Neutrophil (primary cell): ENCODE data around the gene KIAA1671.

Experiments used
- H3K27ac ChIP-seq: fragments of 200-600 bp; sonication (generic); 2 replicates; pipeline ENCODE4 v1.5.1; 2016; ENCODE audit warnings: mild to moderate bottlenecking, moderate library complexity
- H3K27me3 ChIP-seq: fragments of 200-600 bp; sonication (generic); 2 replicates; pipeline ENCODE4 v1.6.0; 2016; ENCODE audit warnings: mild to moderate bottlenecking
- H3K36me3 ChIP-seq: fragments of 200-600 bp; sonication (generic); 2 replicates; pipeline ENCODE4 v1.5.1; 2017
- H3K4me1 ChIP-seq, 2 experiments: fragments of 200-600 bp in 1 of 2; sonication (generic) in 1 of 2; 1 replicate in 1 of 2; 2 replicates in 1 of 2; pipeline versions ENCODE4 v1.5.1 to v1.6.1; 2013 to 2016; ENCODE audit warnings: low read depth in 1 of 2, low read length in 1 of 2, mild to moderate bottlenecking in 1 of 2, moderate library complexity in 1 of 2; ENCODE audit not compliant: control insufficient read depth in 1 of 2, insufficient read depth in 1 of 2
- H3K4me3 ChIP-seq, 2 experiments: fragments of 200-600 bp in 1 of 2; sonication (generic) in 1 of 2; 1 replicate in 1 of 2; 2 replicates in 1 of 2; pipeline ENCODE4 v1.5.1; 2013 to 2016; ENCODE audit warnings: low read depth in 1 of 2, low read length in 1 of 2, mild to moderate bottlenecking in 1 of 2, moderate library complexity in 1 of 2
- H3K9me3 ChIP-seq: fragments of 200-600 bp; sonication (generic); 2 replicates; pipeline ENCODE4 v1.5.1; 2016
- TF ChIP-seq, protein P1 (sequence below): fragments of 200-600 bp; sonication (generic); IDR thresholded peaks from 2 replicates; pipeline ENCODE4 v1.5.1; 2016; ENCODE audit warnings: antibody characterized with exemption

Gene KIAA1671

DNA sequence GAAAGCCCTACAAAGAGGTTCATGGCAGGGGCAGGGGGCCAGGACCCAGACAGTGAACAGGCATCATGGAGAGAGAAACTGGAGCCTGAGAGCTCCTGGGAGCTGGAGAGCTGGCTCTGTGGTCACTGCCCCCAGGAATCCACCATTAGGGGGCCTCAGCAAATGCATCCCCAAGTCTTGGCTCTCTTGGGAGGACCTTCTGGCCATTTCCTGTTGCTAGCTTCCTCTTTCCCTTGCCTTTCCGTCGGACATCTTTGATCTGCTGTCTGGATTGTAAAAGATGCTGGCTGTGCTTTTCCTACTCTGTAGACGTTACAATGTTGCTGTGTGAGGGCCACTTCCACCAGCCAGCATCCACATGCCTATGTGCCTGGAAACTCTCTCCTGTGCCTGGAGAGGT lies 259.8 kb downstream of the KIAA1671 start:
- TF ChIP-seq, protein P1, sequence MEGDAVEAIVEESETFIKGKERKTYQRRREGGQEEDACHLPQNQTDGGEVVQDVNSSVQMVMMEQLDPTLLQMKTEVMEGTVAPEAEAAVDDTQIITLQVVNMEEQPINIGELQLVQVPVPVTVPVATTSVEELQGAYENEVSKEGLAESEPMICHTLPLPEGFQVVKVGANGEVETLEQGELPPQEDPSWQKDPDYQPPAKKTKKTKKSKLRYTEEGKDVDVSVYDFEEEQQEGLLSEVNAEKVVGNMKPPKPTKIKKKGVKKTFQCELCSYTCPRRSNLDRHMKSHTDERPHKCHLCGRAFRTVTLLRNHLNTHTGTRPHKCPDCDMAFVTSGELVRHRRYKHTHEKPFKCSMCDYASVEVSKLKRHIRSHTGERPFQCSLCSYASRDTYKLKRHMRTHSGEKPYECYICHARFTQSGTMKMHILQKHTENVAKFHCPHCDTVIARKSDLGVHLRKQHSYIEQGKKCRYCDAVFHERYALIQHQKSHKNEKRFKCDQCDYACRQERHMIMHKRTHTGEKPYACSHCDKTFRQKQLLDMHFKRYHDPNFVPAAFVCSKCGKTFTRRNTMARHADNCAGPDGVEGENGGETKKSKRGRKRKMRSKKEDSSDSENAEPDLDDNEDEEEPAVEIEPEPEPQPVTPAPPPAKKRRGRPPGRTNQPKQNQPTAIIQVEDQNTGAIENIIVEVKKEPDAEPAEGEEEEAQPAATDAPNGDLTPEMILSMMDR, result no peak
- Histone ChIP-seq H3K27ac (no peak overlapping the region), H3K27me3 (no peaks in the 10 kb centered on the region), H3K36me3 (no peaks in the 10 kb centered on the region), H3K4me1 (no peaks in the 10 kb centered on the region), H3K4me3 (no peak overlapping the region), H3K9me3 (no peaks in the 10 kb centered on the region)

DNA sequence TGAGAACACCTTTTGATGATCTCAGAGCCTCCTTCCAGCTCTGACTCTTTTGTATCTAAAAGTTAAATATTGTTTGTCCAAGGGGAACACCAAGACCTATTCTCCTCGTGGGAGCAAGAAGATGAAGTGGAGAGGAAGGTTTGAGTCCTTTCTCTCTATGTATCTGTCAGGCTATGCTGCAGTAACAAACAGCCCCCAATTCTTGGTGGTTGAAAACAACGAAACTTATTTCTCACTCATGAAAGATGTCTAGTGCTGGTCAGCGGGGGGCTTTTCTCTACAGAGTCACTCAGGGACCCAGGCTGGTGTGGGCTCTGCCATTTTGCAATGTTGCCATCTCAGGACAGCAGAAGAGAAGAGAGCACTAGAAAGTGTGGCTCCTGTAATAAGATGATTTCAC lies 260.7 kb downstream of the KIAA1671 start:
- no peak overlapping the region for H3K27ac ChIP-seq
- TF ChIP-seq, protein P1, result no peak
- H3K36me3 ChIP-seq, result no peaks in the 10 kb centered on the region
- H3K4me3 ChIP-seq, result no peak overlapping the region
- H3K9me3 ChIP-seq, result no peaks in the 10 kb centered on the region
- H3K4me1 ChIP-seq, result no peaks in the 10 kb centered on the region
- no peaks in the 10 kb centered on the region for H3K27me3 ChIP-seq

DNA sequence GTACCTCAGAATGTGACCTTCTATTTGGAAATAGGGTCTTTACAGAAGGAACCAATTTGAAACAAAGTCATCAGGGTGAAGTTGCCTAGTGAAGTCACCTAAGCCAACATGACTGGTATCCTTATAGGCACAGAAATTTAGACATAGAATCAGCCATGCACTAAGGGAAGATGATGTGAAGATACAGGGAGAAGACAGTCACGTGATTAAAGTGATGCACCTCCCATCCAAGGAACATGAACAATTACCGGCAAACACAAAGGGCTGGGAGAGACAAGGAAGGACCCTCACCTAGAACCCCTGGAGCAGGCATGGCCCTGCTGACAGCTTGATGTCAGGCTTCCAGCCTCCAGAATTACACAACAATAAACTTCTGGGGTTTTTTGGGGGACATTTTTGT lies 263.7 kb downstream of the KIAA1671 start:
- H3K4me1 ChIP-seq, result no peaks in the 10 kb centered on the region

DNA sequence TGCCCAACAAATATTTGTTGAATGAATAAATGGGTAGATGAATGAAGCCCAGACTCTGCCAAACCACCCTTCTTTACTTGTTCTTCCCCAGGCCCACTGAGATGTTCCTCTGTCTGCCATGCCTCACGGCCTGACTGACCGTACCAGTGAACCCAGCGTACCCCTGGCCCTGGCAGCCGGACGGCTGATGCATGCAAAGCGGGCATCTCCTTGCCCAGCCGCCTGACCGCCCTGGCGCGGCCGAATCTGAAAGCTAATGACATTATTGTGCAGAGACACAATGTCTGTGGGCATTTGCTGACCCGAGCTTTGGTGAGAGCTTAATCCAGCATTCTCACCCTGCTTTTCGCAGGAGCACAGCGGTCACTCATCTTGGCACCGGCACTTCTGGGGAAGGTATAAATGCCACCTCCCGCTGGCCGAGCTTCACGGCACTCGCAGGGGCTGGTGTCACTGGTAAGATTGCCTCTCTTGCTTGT lies 266.7 kb downstream of the KIAA1671 start, which contains the start of gene CRYBB2:
Gene CRYBB2 (plus strand): TSS at position 429 of the 479 bp plus-strand sequence. CDS start 1,791 bp downstream, outside the sequence.
- H3K27ac ChIP-seq, result no peak within 1 kb of the TSS

More for the DNA sequence above, 263.7 kb downstream of the KIAA1671 start:
- Histone ChIP-seq H3K27ac (no peak overlapping the region), H3K36me3 (no peaks in the 10 kb centered on the region), H3K9me3 (no peaks in the 10 kb centered on the region), H3K4me3 (no peak overlapping the region), H3K27me3 (peaks cover 23% of the 10 kb centered on the region)
- TF ChIP-seq, protein P1, result no peak

DNA sequence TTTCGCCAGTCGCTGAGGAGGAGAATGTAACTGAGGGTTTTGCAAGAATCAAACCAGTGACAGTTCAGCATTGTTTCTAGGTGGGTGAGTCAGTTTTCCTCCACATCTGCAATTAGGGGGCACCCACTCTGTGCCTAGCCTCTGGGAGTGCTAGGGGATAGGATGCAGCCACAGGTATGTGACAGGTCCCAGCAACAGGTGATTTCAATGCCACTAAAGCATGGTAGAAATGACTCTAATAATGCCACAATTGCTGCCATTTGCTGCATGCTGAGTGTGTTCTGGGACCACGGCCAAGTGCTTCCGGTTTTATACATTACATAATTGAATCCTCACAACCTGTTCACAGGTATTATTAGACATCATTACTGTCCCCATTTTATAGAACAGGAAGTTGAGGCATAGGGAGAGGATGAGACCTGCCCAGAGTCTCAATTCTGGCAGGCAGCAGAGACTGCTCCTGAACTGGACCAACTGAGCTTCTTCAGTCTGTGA lies 267.5 kb downstream of the KIAA1671 start:
- no peak overlapping the region for H3K27ac ChIP-seq
- no peaks in the 10 kb centered on the region for H3K36me3 ChIP-seq
- no peaks in the 10 kb centered on the region for H3K4me1 ChIP-seq
- TF ChIP-seq, protein P1, result no peak
- no peak overlapping the region for H3K4me3 ChIP-seq
- no peaks in the 10 kb centered on the region for H3K9me3 ChIP-seq
- H3K27me3 ChIP-seq, result peaks cover 25% of the 10 kb centered on the region

More for the DNA sequence above, 266.7 kb downstream of the KIAA1671 start, which contains the start of gene CRYBB2:
- peaks cover 25% of the 10 kb centered on the region for H3K27me3 ChIP-seq
- no peaks in the 10 kb centered on the region for H3K36me3 ChIP-seq
- no peaks in the 10 kb centered on the region for H3K9me3 ChIP-seq
- no peaks in the 10 kb centered on the region for H3K4me1 ChIP-seq
- TF ChIP-seq, protein P1, result no peak
- H3K4me3 ChIP-seq, result no peak within 1 kb of the TSS
